ENCODE results near the gene ADAM8. TPM values are rescaled to one million over a fixed set of nuclear protein-coding genes. Genes with fewer than 3 reads are reported as not detected.

Gene ADAM8
- total RNA-seq, 2 experiments from 2014 or later = 10.0 to 16.3 TPM

GRCh38 chr10:133273534-133274143 is 3.0 kb downstream of the ADAM8 start:
- H3K79me2 ChIP-seq (ENCODE audit: insufficient read depth, low read depth, low read length) = no peaks in the 10 kb centered on the region
- no peak overlapping the region for H3K4me2 ChIP-seq (ENCODE audit: low read length)
- BruUV-seq (replicated peaks) = no TSS peak
- H4K20me1 ChIP-seq (ENCODE audit: insufficient read depth, low read length) = no peaks in the 10 kb centered on the region; the same call in 1 of the 2 replicates
- peaks cover 43% of the 10 kb centered on the region for H3K4me1 ChIP-seq (ENCODE audit: insufficient read depth, low read length, poor library complexity, severe bottlenecking)
- H3K9me3 ChIP-seq (ENCODE audit: low read length) = no peaks in the 10 kb centered on the region
- no peak overlapping the region for H2AFZ ChIP-seq (ENCODE audit: low read length)
- no peak overlapping the region for H3K27ac ChIP-seq (ENCODE audit: low read depth, low read length, poor library complexity, severe bottlenecking)
- TF ChIP-seq CTCF (conservative IDR thresholded peaks at IDR 0.05; ENCODE audit: low read length) (no peak), EZH2phosphoT487 (IDR thresholded peaks at IDR 0.05; ENCODE audit: borderline replicate concordance, low read depth, low read length) (no peak)
- H3K4me3 ChIP-seq (ENCODE audit: low read depth, low read length, poor library complexity, severe bottlenecking) = no peak overlapping the region
- no peaks in the 10 kb centered on the region for H3K36me3 ChIP-seq (ENCODE audit: insufficient read depth, low read length)
- ChIA-PET POLR2A (no interaction called here), CTCF (ENCODE audit: unreplicated experiment) (no interaction called here)
- no peaks in the 10 kb centered on the region for H3K9me2 ChIP-seq (ENCODE audit: insufficient read depth, low read length)
- no peak for DNase-seq (ENCODE audit: low spot score)
- intact Hi-C loops (cut with micrococcal nuclease; ENCODE audit: unreplicated experiment) = no loop called here

GRCh38 chr10:133272964-133273420 is 3.7 kb downstream of the ADAM8 start:
- no peak for DNase-seq (ENCODE audit: low spot score)
- Histone ChIP-seq H3K4me2 (ENCODE audit: low read length) (no peak overlapping the region), H3K36me3 (ENCODE audit: insufficient read depth, low read length) (no peaks in the 10 kb centered on the region), H3K4me1 (ENCODE audit: insufficient read depth, low read length, poor library complexity, severe bottlenecking) (peaks cover 36% of the 10 kb centered on the region), H4K20me1 (ENCODE audit: insufficient read depth, low read length) (no peaks in the 10 kb centered on the region; the same call in 1 of the 2 replicates), H3K27ac (ENCODE audit: low read depth, low read length, poor library complexity, severe bottlenecking) (no peak overlapping the region), H3K4me3 (ENCODE audit: low read depth, low read length, poor library complexity, severe bottlenecking) (no peak overlapping the region), H3K9me3 (ENCODE audit: low read length) (no peaks in the 10 kb centered on the region), H3K79me2 (ENCODE audit: insufficient read depth, low read depth, low read length) (no peaks in the 10 kb centered on the region), H2AFZ (ENCODE audit: low read length) (no peak overlapping the region), H3K9me2 (ENCODE audit: insufficient read depth, low read length) (no peaks in the 10 kb centered on the region)
- CTCF ChIA-PET (ENCODE audit: unreplicated experiment) = no interaction called here
- POLR2A ChIA-PET = no interaction called here
- intact Hi-C loops (cut with micrococcal nuclease; ENCODE audit: unreplicated experiment) = no loop called here
- TF ChIP-seq CTCF (conservative IDR thresholded peaks at IDR 0.05; ENCODE audit: low read length) (no peak), EZH2phosphoT487 (IDR thresholded peaks at IDR 0.05; ENCODE audit: borderline replicate concordance, low read depth, low read length) (no peak)
- no TSS peak for BruUV-seq (replicated peaks)

- no peak for DNase-seq (ENCODE audit: low spot score)
- TF ChIP-seq EZH2phosphoT487 (IDR thresholded peaks at IDR 0.05; ENCODE audit: borderline replicate concordance, low read depth, low read length) (no peak), CTCF (conservative IDR thresholded peaks at IDR 0.05; ENCODE audit: low read length) (no peak)
- Histone ChIP-seq H3K79me2 (ENCODE audit: insufficient read depth, low read depth, low read length) (no peaks in the 10 kb centered on the region), H3K4me2 (ENCODE audit: low read length) (no peak overlapping the region), H3K9me3 (ENCODE audit: low read length) (no peaks in the 10 kb centered on the region), H3K9me2 (ENCODE audit: insufficient read depth, low read length) (no peaks in the 10 kb centered on the region), H3K4me1 (ENCODE audit: insufficient read depth, low read length, poor library complexity, severe bottlenecking) (peaks cover 31% of the 10 kb centered on the region), H3K27ac (ENCODE audit: low read depth, low read length, poor library complexity, severe bottlenecking) (no peak overlapping the region), H3K4me3 (ENCODE audit: low read depth, low read length, poor library complexity, severe bottlenecking) (no peak overlapping the region), H2AFZ (ENCODE audit: low read length) (no peak overlapping the region), H3K36me3 (ENCODE audit: insufficient read depth, low read length) (no peaks in the 10 kb centered on the region), H4K20me1 (ENCODE audit: insufficient read depth, low read length) (no peaks in the 10 kb centered on the region; the same call in 1 of the 2 replicates)
- ChIA-PET CTCF (ENCODE audit: unreplicated experiment) (no interaction called here), POLR2A (no interaction called here)
- intact Hi-C loops (cut with micrococcal nuclease; ENCODE audit: unreplicated experiment) = no loop called here
- no TSS peak for BruUV-seq (replicated peaks)
Observed at GRCh38 chr10:133272301-133272963, 4.2 kb downstream of the ADAM8 start.

Measured in OCI-LY7 (cell line).